Trophoblast cell (in vitro differentiated cells and primary cell): ENCODE measurements around the gene MYH2. TPM values are rescaled to one million over a fixed set of nuclear protein-coding genes. Genes with fewer than 3 reads are reported as not detected.

Experiments
- DNase-seq, 2 donors: peaks; one replicate each; pipeline ENCODE4 v3.0.0-alpha.2; 2016
- H2AFZ ChIP-seq: 2 replicates; pipeline ENCODE4 v1.6.1; 2013; ENCODE audit warnings: low read length, moderate library complexity, mild to moderate bottlenecking; ENCODE audit not compliant: insufficient read depth, poor library complexity
- H2AK5ac ChIP-seq: 2 replicates; pipeline ENCODE4 v1.6.1; 2013; ENCODE audit warnings: mild to moderate bottlenecking, low read length
- H2BK120ac ChIP-seq: 2 replicates; pipeline ENCODE4 v1.6.1; 2013; ENCODE audit warnings: low read length, mild to moderate bottlenecking, moderate library complexity; ENCODE audit not compliant: insufficient read depth, poor library complexity
- H2BK12ac ChIP-seq: 2 replicates; pipeline ENCODE4 v1.6.1; 2013; ENCODE audit warnings: mild to moderate bottlenecking, low read length, moderate library complexity
- H2BK5ac ChIP-seq: 2 replicates; pipeline ENCODE4 v1.6.1; 2013; ENCODE audit warnings: low read length, low read depth, moderate library complexity, mild to moderate bottlenecking; ENCODE audit not compliant: poor library complexity
- H3K14ac ChIP-seq: 2 replicates; pipeline ENCODE4 v1.6.1; 2013; ENCODE audit warnings: mild to moderate bottlenecking, low read length
- H3K18ac ChIP-seq: 2 replicates; pipeline ENCODE4 v1.6.1; 2013; ENCODE audit warnings: mild to moderate bottlenecking, low read length
- H3K23ac ChIP-seq: 2 replicates; pipeline ENCODE4 v1.6.1; 2013; ENCODE audit warnings: low read length
- H3K27ac ChIP-seq: 2 replicates; pipeline ENCODE4 v1.5.1; 2013; ENCODE audit warnings: low read depth, mild to moderate bottlenecking, inconsistent platforms, low read length, moderate library complexity
- H3K27me3 ChIP-seq: 2 replicates; pipeline ENCODE4 v1.6.1; 2013; ENCODE audit warnings: inconsistent platforms, mild to moderate bottlenecking, low read length, moderate library complexity; ENCODE audit not compliant: insufficient read depth
- H3K36me3 ChIP-seq, 2 experiments: 1 replicate in 1 of 2; 2 replicates in 1 of 2; pipeline ENCODE4 v1.6.1; 2013; ENCODE audit warnings: low read length in 2 of 2, mild to moderate bottlenecking in 2 of 2, moderate library complexity in 1 of 2; ENCODE audit not compliant: insufficient read depth in 2 of 2, control insufficient read depth in 1 of 2
- H3K4ac ChIP-seq: 2 replicates; pipeline ENCODE4 v1.6.1; 2013; ENCODE audit warnings: low read depth, mild to moderate bottlenecking, low read length, moderate library complexity
- H3K4me1 ChIP-seq, 2 experiments: 1 replicate in 1 of 2; 2 replicates in 1 of 2; pipeline ENCODE4 v1.6.1; 2013; ENCODE audit warnings: low read length in 2 of 2, mild to moderate bottlenecking in 2 of 2, moderate library complexity in 1 of 2; ENCODE audit not compliant: insufficient read depth in 2 of 2, control insufficient read depth in 1 of 2
- H3K4me2 ChIP-seq: 2 replicates; pipeline ENCODE4 v1.6.1; 2013; ENCODE audit warnings: inconsistent platforms, mild to moderate bottlenecking, low read length, moderate library complexity
- H3K4me3 ChIP-seq: 2 replicates; pipeline ENCODE4 v1.5.1; 2013; ENCODE audit warnings: mild to moderate bottlenecking, low read depth, low read length, inconsistent platforms
- H3K79me1 ChIP-seq: one replicate; pipeline ENCODE4 v1.6.1; 2013; ENCODE audit warnings: low read length
- H3K79me2 ChIP-seq: 2 replicates; pipeline ENCODE4 v1.6.1; 2013; ENCODE audit warnings: low read length, mild to moderate bottlenecking; ENCODE audit not compliant: control insufficient read depth, insufficient read depth, poor library complexity
- H3K9ac ChIP-seq: 2 replicates; pipeline ENCODE4 v1.6.1; 2013; ENCODE audit warnings: mild to moderate bottlenecking, low read length
- H3K9me3 ChIP-seq: 2 replicates; pipeline ENCODE4 v1.6.1; 2013; ENCODE audit warnings: low read depth, mild to moderate bottlenecking, control low read depth, inconsistent platforms, low read length; ENCODE audit not compliant: insufficient read depth
- H4K12ac ChIP-seq: 2 replicates; pipeline ENCODE4 v1.6.1; 2013; ENCODE audit warnings: low read depth, mild to moderate bottlenecking, low read length, moderate library complexity
- H4K8ac ChIP-seq: 2 replicates; pipeline ENCODE4 v1.6.1; 2013; ENCODE audit warnings: low read depth, mild to moderate bottlenecking, low read length, moderate library complexity
- H4K91ac ChIP-seq: one replicate; pipeline ENCODE4 v1.6.1; 2013; ENCODE audit warnings: low read depth, mild to moderate bottlenecking, low read length, moderate library complexity
- WGBS: extraction: QIAGEN DNeasy Blood & Tissue Kit; methylation state at CpG from one replicate; pipeline ENCODE4 v1.1.7; 2013; ENCODE audit warnings: missing lambda C conversion rate; ENCODE audit not compliant: insufficient read length, insufficient coverage; ENCODE audit errors: extremely low coverage; 5-methylcytosine and 5-hydroxymethylcytosine counted together
- polyA plus RNA-seq: library from polyadenylated mRNA; stranded (reverse); fragments of 200-250 nt; gene quantifications from 2 replicates; pipeline ENCODE4 v1.2.3, GENCODE V29; 2013

MYH2 gene
- not detected in 2 replicates for polyA plus RNA-seq

DNA sequence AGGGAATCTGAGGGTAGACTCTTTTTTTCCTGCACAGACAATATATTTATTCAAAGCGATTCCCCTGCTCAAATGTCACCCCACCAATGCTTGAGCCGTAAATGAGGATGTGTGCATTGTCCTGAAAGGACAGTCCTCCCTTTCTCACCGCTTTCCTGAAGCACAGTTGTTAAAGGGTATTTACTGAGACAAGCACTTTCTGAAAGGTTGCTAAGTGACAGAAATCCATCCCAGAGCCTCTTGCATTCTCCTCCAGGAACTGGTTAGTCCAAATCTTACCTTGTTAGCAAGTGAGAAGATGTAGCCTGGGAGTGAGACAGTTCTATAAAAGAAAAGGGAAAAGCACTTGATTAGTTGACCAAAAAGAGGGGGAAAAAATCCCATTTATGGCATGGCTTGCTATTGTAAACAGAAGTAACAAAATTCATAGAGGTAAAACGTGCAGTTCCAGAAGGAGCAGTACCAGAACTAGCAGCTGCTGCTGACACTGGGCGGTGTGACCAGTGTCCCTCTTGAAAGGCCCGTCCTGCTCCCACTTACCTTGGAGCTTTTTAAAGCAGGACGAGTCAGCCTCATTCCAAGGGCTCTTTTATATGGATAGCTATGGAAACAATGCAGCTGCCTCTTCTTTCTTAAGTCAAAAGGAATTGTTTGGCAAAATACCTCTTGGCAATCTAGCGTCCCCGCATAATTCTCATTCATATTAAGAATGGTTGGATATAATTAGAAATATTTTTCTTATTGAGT is at the start of gene MYH2:
Gene MYH2 (minus strand): TSS at position 563 of the 747 bp plus-strand sequence. CDS start 1,738 bp downstream, outside the sequence.
- no peak within 1 kb of the TSS for H3K14ac ChIP-seq
- no peak within 1 kb of the TSS for H3K23ac ChIP-seq
- H3K18ac ChIP-seq: no peak within 1 kb of the TSS
- no peaks in the 10 kb centered on the region for H3K9me3 ChIP-seq
- no peak within 1 kb of the TSS for H3K4ac ChIP-seq
- no peaks in the 10 kb centered on the region for H3K36me3 ChIP-seq
- no CpG with 5 or more reads among the region's 9 CpGs for whole genome bisulfite sequencing
- H3K4me2 ChIP-seq: no peak within 1 kb of the TSS
- no peak within 1 kb of the TSS for H2BK5ac ChIP-seq
- H3K27ac ChIP-seq: no peak within 1 kb of the TSS
- H4K91ac ChIP-seq: no peak within 1 kb of the TSS
- DNase-seq: peak in 1 of 2 donors; percentile 29
- no peak within 1 kb of the TSS for H3K9ac ChIP-seq
- no peaks in the 10 kb centered on the region for H3K27me3 ChIP-seq
- H2BK12ac ChIP-seq: no peak within 1 kb of the TSS
- H2BK120ac ChIP-seq: no peak within 1 kb of the TSS
- H3K79me1 ChIP-seq: no peaks in the 10 kb centered on the region
- no peak within 1 kb of the TSS for H2AK5ac ChIP-seq
- H4K12ac ChIP-seq: no peak within 1 kb of the TSS
- no peaks in the 10 kb centered on the region for H3K4me1 ChIP-seq
- no peak within 1 kb of the TSS for H2AFZ ChIP-seq
- H3K79me2 ChIP-seq: no peaks in the 10 kb centered on the region
- H3K4me3 ChIP-seq: no peak within 1 kb of the TSS
- no peak within 1 kb of the TSS for H4K8ac ChIP-seq

DNA sequence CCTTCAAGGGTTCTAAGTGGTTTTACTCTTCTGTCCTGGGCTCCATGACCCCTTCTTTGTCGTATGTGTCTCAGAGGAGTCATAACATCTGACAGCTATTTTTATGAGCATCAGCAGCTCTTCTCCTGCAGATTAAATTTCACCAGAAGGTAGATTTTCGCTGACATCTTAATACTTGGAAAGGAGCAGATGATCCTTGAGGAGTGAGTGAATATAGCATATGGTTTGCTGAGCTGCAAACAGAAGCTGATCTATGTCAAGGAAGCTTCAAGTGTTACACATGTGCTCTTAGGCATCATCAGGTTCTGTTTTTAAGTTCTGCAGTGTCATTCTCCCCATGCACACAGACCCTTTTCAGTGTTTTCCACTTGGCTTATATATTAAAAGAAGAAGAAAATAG is 49.2 kb upstream of the MYH2 start:
- no peak overlapping the region for H4K12ac ChIP-seq
- H2BK12ac ChIP-seq: no peak overlapping the region
- no peak overlapping the region for H3K23ac ChIP-seq
- no peak overlapping the region for H4K91ac ChIP-seq
- H3K4me2 ChIP-seq: no peak overlapping the region
- no peak overlapping the region for H2BK5ac ChIP-seq
- H3K27ac ChIP-seq: no peak overlapping the region
- no peak overlapping the region for H2BK120ac ChIP-seq
- no CpG with 5 or more reads among the region's 2 CpGs for WGBS
- H3K14ac ChIP-seq: no peak overlapping the region
- H3K79me1 ChIP-seq: no peaks in the 10 kb centered on the region
- peaks cover 0 to 3% of the 10 kb centered on the region in 2 experiments for H3K4me1 ChIP-seq
- H2AK5ac ChIP-seq: no peak overlapping the region
- no peak overlapping the region for H4K8ac ChIP-seq
- H3K4me3 ChIP-seq: no peak overlapping the region
- no peak overlapping the region for H3K4ac ChIP-seq
- H3K36me3 ChIP-seq: no peaks in the 10 kb centered on the region
- no peak overlapping the region for H2AFZ ChIP-seq
- no peaks in the 10 kb centered on the region for H3K27me3 ChIP-seq
- H3K9me3 ChIP-seq: no peaks in the 10 kb centered on the region
- H3K18ac ChIP-seq: no peak overlapping the region
- H3K9ac ChIP-seq: no peak overlapping the region
- no peak for DNase-seq
- no peaks in the 10 kb centered on the region for H3K79me2 ChIP-seq

DNA sequence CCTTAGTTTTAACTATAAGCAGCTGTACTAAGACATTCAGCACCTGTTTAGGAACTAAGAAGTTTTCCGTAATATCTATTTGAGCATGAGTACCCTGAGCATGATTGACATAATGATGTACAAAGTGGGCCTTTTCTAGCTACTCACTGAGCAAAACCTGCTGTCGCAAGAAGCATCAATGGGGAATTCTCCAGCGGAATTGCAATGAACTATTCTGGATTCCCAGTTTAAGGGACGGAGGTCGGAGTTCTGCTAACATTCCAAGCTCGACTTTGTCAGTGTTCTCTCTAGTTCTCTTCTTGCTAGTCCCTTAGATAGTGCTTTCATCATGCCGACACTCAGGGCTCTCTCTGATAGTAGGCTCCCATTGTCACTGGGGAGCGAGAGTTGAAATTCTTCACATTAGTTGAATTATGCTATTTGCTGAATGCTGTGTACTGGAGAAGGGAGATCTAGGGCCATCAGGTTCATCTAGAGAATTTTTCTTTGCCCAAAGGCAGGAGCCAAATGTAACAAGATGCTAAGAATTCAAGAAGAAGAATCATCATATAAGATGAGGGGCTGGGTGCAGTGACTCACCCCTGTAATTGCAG is 40.2 kb upstream of the MYH2 start:
- Histone ChIP-seq H3K18ac (no peak overlapping the region), H3K4me2 (no peak overlapping the region), H2AFZ (no peak overlapping the region), H2AK5ac (no peak overlapping the region), H3K4me3 (no peak overlapping the region), H2BK12ac (no peak overlapping the region), H3K36me3 (no peaks in the 10 kb centered on the region), H3K14ac (no peak overlapping the region), H3K27ac (no peak overlapping the region), H3K79me2 (no peaks in the 10 kb centered on the region), H3K27me3 (no peaks in the 10 kb centered on the region), H2BK120ac (no peak overlapping the region), H3K9ac (no peak overlapping the region), H3K9me3 (peaks cover 2% of the 10 kb centered on the region), H3K79me1 (no peaks in the 10 kb centered on the region), H3K4me1 (no peaks in the 10 kb centered on the region), H3K4ac (no peak overlapping the region), H4K12ac (no peak overlapping the region), H3K23ac (no peak overlapping the region), H4K8ac (no peak overlapping the region), H2BK5ac (no peak overlapping the region), H4K91ac (no peak overlapping the region)
- DNase-seq: peak; percentile 51 to 76
- no CpG with 5 or more reads among the region's 8 CpGs for WGBS

DNA sequence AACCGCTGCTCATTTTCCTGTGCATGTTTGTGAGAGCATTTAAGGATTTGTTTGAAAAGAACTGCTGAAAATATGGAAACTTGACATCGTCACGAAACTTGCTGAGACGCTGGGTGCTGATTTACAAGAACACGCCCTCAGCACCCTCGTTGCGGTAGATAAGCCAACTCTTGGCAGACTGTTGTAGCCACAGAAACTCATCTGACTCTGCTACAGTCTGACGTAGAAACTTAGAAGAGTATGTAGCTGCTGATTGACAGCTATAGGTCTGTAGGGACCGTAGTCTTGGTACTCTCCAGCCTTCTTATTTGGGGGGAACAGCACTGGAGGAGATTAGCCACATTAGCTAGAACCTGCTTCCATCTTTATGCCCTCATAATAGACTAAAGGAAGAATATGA is 36.1 kb upstream of the MYH2 start:
- Histone ChIP-seq H3K14ac (no peak overlapping the region), H3K79me2 (no peaks in the 10 kb centered on the region), H3K18ac (no peak overlapping the region), H2AK5ac (no peak overlapping the region), H3K4me3 (no peak overlapping the region), H3K4ac (no peak overlapping the region), H3K23ac (no peak overlapping the region), H4K8ac (no peak overlapping the region), H2AFZ (no peak overlapping the region), H3K27ac (no peak overlapping the region), H2BK120ac (no peak overlapping the region), H4K91ac (no peak overlapping the region), H2BK12ac (no peak overlapping the region), H3K4me1 (no peaks in the 10 kb centered on the region), H3K9ac (no peak overlapping the region), H3K36me3 (no peaks in the 10 kb centered on the region), H3K27me3 (no peaks in the 10 kb centered on the region), H3K79me1 (no peaks in the 10 kb centered on the region), H2BK5ac (no peak overlapping the region), H3K9me3 (peaks cover 2% of the 10 kb centered on the region), H4K12ac (no peak overlapping the region), H3K4me2 (no peak overlapping the region)
- WGBS: no CpG with 5 or more reads among the region's 9 CpGs
- no peak for DNase-seq
